ENCODE measurements around the gene IRAG1.

The IRAG1 gene

DNA sequence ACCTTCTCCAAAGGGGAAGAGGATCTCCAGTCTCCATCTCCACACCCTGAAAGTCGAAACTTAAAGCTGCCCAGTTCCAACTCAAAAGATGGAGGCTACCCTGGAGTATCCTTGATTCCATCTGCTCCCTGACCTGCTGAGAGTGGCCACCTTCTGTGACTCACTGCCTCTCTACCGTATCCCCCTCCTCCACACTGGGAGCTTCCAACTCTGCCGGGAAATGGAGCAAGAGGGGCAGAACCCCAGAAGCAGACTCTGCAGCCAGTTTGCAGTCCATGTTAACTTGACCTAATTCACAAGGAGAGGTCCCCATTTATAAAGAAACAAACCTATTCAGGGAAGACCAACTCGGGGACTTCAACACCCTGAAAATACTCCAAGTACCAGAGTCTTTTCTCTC is 22.0 kb upstream of the IRAG1 start:
- Histone ChIP-seq H3K36me3 (replicated peaks in 1 of 2; ENCODE audit: control insufficient read depth in 2 of 2, insufficient read depth in 2 of 2, low read length in 2 of 2) (no peaks in the 10 kb centered on the region), H3K14ac (ENCODE audit: low read length) (no peak overlapping the region), H4K8ac (ENCODE audit: low read depth, low read length) (no peak overlapping the region), H2BK120ac (ENCODE audit: low read depth, low read length) (no peak overlapping the region), H2AFZ (ENCODE audit: low read length) (no peak overlapping the region), H3K4ac (ENCODE audit: low read length) (no peak overlapping the region), H3K9me3 (replicated peaks in 1 of 2; ENCODE audit: control insufficient read depth in 2 of 2, insufficient read depth in 1 of 2, low read depth in 1 of 2, low read length in 2 of 2) (no peaks in the 10 kb centered on the region), H3K9ac (ENCODE audit: low read depth, low read length, poor library complexity) (no peak overlapping the region), H3K4me3 (ENCODE audit: low read length in 2 of 2) (no peak overlapping the region), H2AK5ac (ENCODE audit: low read depth, low read length) (no peak overlapping the region), H2BK5ac (ENCODE audit: low read length) (no peak overlapping the region), H2BK15ac (ENCODE audit: low read length) (no peak overlapping the region), H3K27ac (replicated peaks; ENCODE audit: low read length) (no peak overlapping the region), H3K4me2 (ENCODE audit: insufficient read depth, low read length, poor library complexity, severe bottlenecking) (no peak overlapping the region), H2BK12ac (ENCODE audit: low read length) (no peak overlapping the region), H3K23ac (ENCODE audit: low read depth, low read length, poor library complexity) (no peak overlapping the region), H4K91ac (ENCODE audit: low read depth, low read length, poor library complexity) (no peak overlapping the region), H3K18ac (ENCODE audit: low read length) (no peak overlapping the region), H3K4me1 (ENCODE audit: control insufficient read depth in 2 of 2, insufficient read depth in 1 of 2, low read depth in 1 of 2, low read length in 2 of 2) (no peaks in the 10 kb centered on the region), H3K27me3 (ENCODE audit: control insufficient read depth in 3 of 3, insufficient read depth in 3 of 3, low read depth in 1 of 3, low read length in 3 of 3) (no peaks in the 10 kb centered on the region), H3K79me1 (ENCODE audit: low read depth, low read length) (no peaks in the 10 kb centered on the region)
- DNase-seq (ENCODE audit: low spot score), result no peak
- WGBS, 2 donors (ENCODE audit: extremely low coverage in 2 of 2, insufficient read length in 2 of 2, insufficient replicate concordance in 1 of 2), result no CpG with 5 or more reads among the region's 4 CpGs

DNA sequence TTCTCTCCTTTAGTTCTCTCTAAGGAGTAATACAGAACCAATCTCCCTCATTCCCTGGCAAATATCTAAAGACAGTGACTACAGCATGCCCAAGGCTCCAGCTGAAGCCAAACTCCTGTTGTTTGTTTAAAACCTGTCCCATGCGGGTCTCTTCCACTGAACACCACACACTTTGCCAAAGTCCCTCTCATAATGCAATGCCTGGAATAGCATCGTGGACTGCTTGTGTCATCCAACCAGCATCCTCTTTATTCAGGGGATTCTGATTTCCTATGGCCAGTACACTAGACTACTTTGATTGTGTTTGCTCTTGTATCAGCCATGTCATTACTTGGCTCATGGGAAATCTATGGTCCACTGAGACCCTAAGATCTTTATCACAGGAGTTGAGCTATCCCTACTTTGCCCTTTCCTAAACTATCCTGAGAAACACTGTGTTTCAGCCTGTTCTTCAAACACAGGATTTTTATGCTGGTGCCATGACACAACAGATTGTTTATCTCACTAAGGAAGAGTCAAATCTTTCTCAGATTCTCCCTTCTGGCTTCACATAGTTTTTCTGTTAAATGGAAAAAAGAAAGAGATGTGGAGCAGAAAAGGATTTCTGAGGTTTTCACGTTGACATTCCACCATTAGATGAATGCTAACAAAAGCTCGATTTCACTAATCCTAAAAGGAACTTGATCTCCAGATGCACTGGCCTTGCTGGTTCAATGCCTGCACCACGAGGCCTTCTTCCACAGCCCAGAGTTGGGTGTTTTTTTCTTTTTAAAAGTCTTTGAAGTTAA is 15.9 kb upstream of the IRAG1 start:
- Histone ChIP-seq H2BK15ac (ENCODE audit: low read length) (no peak overlapping the region), H3K79me1 (ENCODE audit: low read depth, low read length) (no peaks in the 10 kb centered on the region), H3K27me3 (ENCODE audit: control insufficient read depth in 3 of 3, insufficient read depth in 3 of 3, low read depth in 1 of 3, low read length in 3 of 3) (peaks cover 0 to 5% (median 0%) of the 10 kb centered on the region in 3 experiments)

DNA sequence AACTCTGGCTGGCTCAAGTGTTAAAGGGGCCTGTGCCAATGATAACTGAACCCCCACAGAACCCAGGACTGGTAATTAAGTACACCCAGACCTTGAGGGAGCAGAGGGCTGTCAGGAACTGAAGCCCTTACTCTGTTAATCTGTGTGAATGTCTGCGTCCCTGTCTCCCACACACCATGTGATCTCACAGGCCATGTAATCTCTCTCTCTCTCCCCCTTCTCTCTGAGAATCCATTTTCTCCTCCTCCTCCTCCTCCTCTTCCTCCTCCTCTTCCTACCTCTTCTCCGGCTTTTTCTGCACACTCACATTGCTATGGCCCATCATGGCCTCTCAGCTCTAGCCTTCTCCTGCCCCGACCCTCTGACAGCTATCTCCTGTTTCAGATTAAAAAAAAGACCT is 14.6 kb upstream of the IRAG1 start:
- no peaks in the 10 kb centered on the region for H3K4me1 ChIP-seq (ENCODE audit: control insufficient read depth in 2 of 2, insufficient read depth in 1 of 2, low read depth in 1 of 2, low read length in 2 of 2)
- no CpG with 5 or more reads among the region's 3 CpGs for WGBS, 2 donors (ENCODE audit: extremely low coverage in 2 of 2, insufficient read length in 2 of 2, insufficient replicate concordance in 1 of 2)
- no peak overlapping the region for H3K4me2 ChIP-seq (ENCODE audit: insufficient read depth, low read length, poor library complexity, severe bottlenecking)
- H3K4ac ChIP-seq (ENCODE audit: low read length), result no peak overlapping the region
- no peak overlapping the region for H3K23ac ChIP-seq (ENCODE audit: low read depth, low read length, poor library complexity)
- H3K36me3 ChIP-seq (replicated peaks in 1 of 2; ENCODE audit: control insufficient read depth in 2 of 2, insufficient read depth in 2 of 2, low read length in 2 of 2), result no peaks in the 10 kb centered on the region
- no peak overlapping the region for H2BK12ac ChIP-seq (ENCODE audit: low read length)
- no peak overlapping the region for H2BK5ac ChIP-seq (ENCODE audit: low read length)
- H3K79me1 ChIP-seq (ENCODE audit: low read depth, low read length), result no peaks in the 10 kb centered on the region
- no peak overlapping the region for H2BK15ac ChIP-seq (ENCODE audit: low read length)
- H2AK5ac ChIP-seq (ENCODE audit: low read depth, low read length), result no peak overlapping the region
- no peak overlapping the region for H4K91ac ChIP-seq (ENCODE audit: low read depth, low read length, poor library complexity)
- H3K14ac ChIP-seq (ENCODE audit: low read length), result no peak overlapping the region
- no peak overlapping the region for H4K8ac ChIP-seq (ENCODE audit: low read depth, low read length)
- DNase-seq (ENCODE audit: low spot score), result no peak
- no peak overlapping the region for H2BK120ac ChIP-seq (ENCODE audit: low read depth, low read length)
- no peak overlapping the region for H3K4me3 ChIP-seq (ENCODE audit: low read length in 2 of 2)
- no peak overlapping the region for H3K27ac ChIP-seq (replicated peaks; ENCODE audit: low read length)
- no peak overlapping the region for H2AFZ ChIP-seq (ENCODE audit: low read length)
- no peak overlapping the region for H3K9ac ChIP-seq (ENCODE audit: low read depth, low read length, poor library complexity)
- no peaks in the 10 kb centered on the region for H3K9me3 ChIP-seq (replicated peaks in 1 of 2; ENCODE audit: control insufficient read depth in 2 of 2, insufficient read depth in 1 of 2, low read depth in 1 of 2, low read length in 2 of 2)
- no peak overlapping the region for H3K18ac ChIP-seq (ENCODE audit: low read length)
- H3K27me3 ChIP-seq (ENCODE audit: control insufficient read depth in 3 of 3, insufficient read depth in 3 of 3, low read depth in 1 of 3, low read length in 3 of 3), result peaks cover 0 to 5% (median 0%) of the 10 kb centered on the region in 3 experiments

More for the DNA sequence above, 15.9 kb upstream of the IRAG1 start:
- Histone ChIP-seq H3K4ac (ENCODE audit: low read length) (no peak overlapping the region), H2BK5ac (ENCODE audit: low read length) (no peak overlapping the region), H2AK5ac (ENCODE audit: low read depth, low read length) (no peak overlapping the region), H3K36me3 (replicated peaks in 1 of 2; ENCODE audit: control insufficient read depth in 2 of 2, insufficient read depth in 2 of 2, low read length in 2 of 2) (no peaks in the 10 kb centered on the region), H3K4me1 (ENCODE audit: control insufficient read depth in 2 of 2, insufficient read depth in 1 of 2, low read depth in 1 of 2, low read length in 2 of 2) (no peaks in the 10 kb centered on the region), H2BK120ac (ENCODE audit: low read depth, low read length) (no peak overlapping the region), H3K23ac (ENCODE audit: low read depth, low read length, poor library complexity) (no peak overlapping the region), H4K8ac (ENCODE audit: low read depth, low read length) (no peak overlapping the region), H2AFZ (ENCODE audit: low read length) (no peak overlapping the region), H2BK12ac (ENCODE audit: low read length) (no peak overlapping the region), H3K27ac (replicated peaks; ENCODE audit: low read length) (no peak overlapping the region), H3K9me3 (replicated peaks in 1 of 2; ENCODE audit: control insufficient read depth in 2 of 2, insufficient read depth in 1 of 2, low read depth in 1 of 2, low read length in 2 of 2) (no peaks in the 10 kb centered on the region), H3K4me3 (ENCODE audit: low read length in 2 of 2) (no peak overlapping the region), H3K18ac (ENCODE audit: low read length) (no peak overlapping the region), H4K91ac (ENCODE audit: low read depth, low read length, poor library complexity) (no peak overlapping the region), H3K14ac (ENCODE audit: low read length) (no peak overlapping the region), H3K4me2 (ENCODE audit: insufficient read depth, low read length, poor library complexity, severe bottlenecking) (no peak overlapping the region), H3K9ac (ENCODE audit: low read depth, low read length, poor library complexity) (no peak overlapping the region)
- WGBS, 2 donors (ENCODE audit: extremely low coverage in 2 of 2, insufficient read length in 2 of 2, insufficient replicate concordance in 1 of 2), result no CpG with 5 or more reads among the region's 5 CpGs
- DNase-seq (ENCODE audit: low spot score), result no peak

DNA sequence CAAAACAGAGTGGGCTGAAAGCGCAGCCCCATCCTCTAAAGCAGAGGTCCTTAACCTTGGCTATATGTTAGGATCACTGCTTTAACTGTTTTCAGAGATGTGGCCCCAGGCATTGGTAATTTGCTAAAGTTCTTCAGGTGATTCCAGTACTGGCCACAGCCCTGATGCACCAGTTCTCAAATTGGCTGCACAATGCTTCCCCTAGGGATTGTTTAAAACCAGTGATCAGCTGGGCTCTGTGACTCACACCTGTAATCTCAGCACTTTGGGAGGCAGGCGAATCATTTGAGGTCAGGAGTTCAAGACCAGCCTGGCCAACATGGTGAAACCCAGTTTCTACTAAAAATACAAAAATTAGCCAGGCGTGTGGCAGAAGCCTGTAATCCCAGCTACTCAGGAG is 8.4 kb upstream of the IRAG1 start:
- no peak overlapping the region for H2BK12ac ChIP-seq (ENCODE audit: low read length)

More for the DNA sequence above, 8.4 kb upstream of the IRAG1 start:
- H4K91ac ChIP-seq (ENCODE audit: low read depth, low read length, poor library complexity), result no peak overlapping the region
- no peak for DNase-seq (ENCODE audit: low spot score)
- no peak overlapping the region for H4K8ac ChIP-seq (ENCODE audit: low read depth, low read length)
- no peak overlapping the region for H3K23ac ChIP-seq (ENCODE audit: low read depth, low read length, poor library complexity)
- WGBS, 2 donors (ENCODE audit: extremely low coverage in 2 of 2, insufficient read length in 2 of 2, insufficient replicate concordance in 1 of 2), result no CpG with 5 or more reads among the region's 3 CpGs
- no peak overlapping the region for H2AK5ac ChIP-seq (ENCODE audit: low read depth, low read length)
- H3K79me1 ChIP-seq (ENCODE audit: low read depth, low read length), result no peaks in the 10 kb centered on the region
- no peak overlapping the region for H3K14ac ChIP-seq (ENCODE audit: low read length)
- no peak overlapping the region for H2BK5ac ChIP-seq (ENCODE audit: low read length)
- no peak overlapping the region for H3K9ac ChIP-seq (ENCODE audit: low read depth, low read length, poor library complexity)
- H2BK15ac ChIP-seq (ENCODE audit: low read length), result no peak overlapping the region
- no peak overlapping the region for H2AFZ ChIP-seq (ENCODE audit: low read length)
- no peaks in the 10 kb centered on the region for H3K36me3 ChIP-seq (replicated peaks in 1 of 2; ENCODE audit: control insufficient read depth in 2 of 2, insufficient read depth in 2 of 2, low read length in 2 of 2)
- no peak overlapping the region for H3K27ac ChIP-seq (replicated peaks; ENCODE audit: low read length)
- H2BK120ac ChIP-seq (ENCODE audit: low read depth, low read length), result no peak overlapping the region
- no peaks in the 10 kb centered on the region for H3K4me1 ChIP-seq (ENCODE audit: control insufficient read depth in 2 of 2, insufficient read depth in 1 of 2, low read depth in 1 of 2, low read length in 2 of 2)
- no peak overlapping the region for H3K4me2 ChIP-seq (ENCODE audit: insufficient read depth, low read length, poor library complexity, severe bottlenecking)
- H3K18ac ChIP-seq (ENCODE audit: low read length), result no peak overlapping the region
- peaks cover 0 to 2% of the 10 kb centered on the region in 2 donors for H3K9me3 ChIP-seq (replicated peaks in 1 of 2; ENCODE audit: control insufficient read depth in 2 of 2, insufficient read depth in 1 of 2, low read depth in 1 of 2, low read length in 2 of 2)
- no peak overlapping the region for H3K4ac ChIP-seq (ENCODE audit: low read length)
- no peak overlapping the region for H3K4me3 ChIP-seq (ENCODE audit: low read length in 2 of 2)
- no peaks in the 10 kb centered on the region for H3K27me3 ChIP-seq (ENCODE audit: control insufficient read depth in 3 of 3, insufficient read depth in 3 of 3, low read depth in 1 of 3, low read length in 3 of 3)

All from neuronal stem cell (in vitro differentiated cells).